ENCODE data around the gene AUTS2.

GRCh38 chr7:70299472-70299807 is 701.2 kb downstream of the AUTS2 start:
- no peak for TF ChIP-seq ZNF274 (IDR thresholded peaks at IDR 0.05; ENCODE audit: low read depth, low read length)
- TF ChIP-seq YY1 (IDR thresholded peaks at IDR 0.05; ENCODE audit: insufficient read depth, insufficient read length), result no peak
